ENCODE data around the gene SECISBP2.

SECISBP2 gene

DNA sequence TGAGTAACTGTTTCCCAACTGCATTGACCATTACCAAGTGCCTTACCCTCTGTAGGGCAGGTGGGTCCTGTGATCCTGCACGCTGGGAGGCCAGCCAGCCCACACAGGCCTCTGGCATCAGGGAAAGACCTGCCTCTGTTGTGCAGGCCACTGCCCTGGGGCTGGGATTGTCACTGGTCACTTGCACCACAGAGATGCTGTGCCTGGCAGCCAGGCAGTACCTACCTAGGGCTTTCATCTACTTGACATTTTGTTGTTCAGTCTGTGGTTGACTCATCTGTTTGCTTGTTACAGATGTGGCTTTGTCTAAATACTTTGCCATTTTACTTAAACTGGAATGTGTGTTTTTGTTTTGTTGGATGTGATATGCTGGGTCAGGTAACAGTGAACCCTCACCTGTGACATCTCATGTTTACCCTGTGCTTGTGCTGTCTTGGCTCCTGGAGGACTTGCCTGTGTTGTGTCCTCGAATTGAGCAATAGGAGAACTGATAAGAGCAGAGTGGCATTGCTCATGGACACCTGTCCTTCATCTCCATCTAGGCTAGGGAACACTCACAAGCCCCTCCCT lies 32.8 kb downstream of the SECISBP2 start:
- no peak for DNase-seq

DNA sequence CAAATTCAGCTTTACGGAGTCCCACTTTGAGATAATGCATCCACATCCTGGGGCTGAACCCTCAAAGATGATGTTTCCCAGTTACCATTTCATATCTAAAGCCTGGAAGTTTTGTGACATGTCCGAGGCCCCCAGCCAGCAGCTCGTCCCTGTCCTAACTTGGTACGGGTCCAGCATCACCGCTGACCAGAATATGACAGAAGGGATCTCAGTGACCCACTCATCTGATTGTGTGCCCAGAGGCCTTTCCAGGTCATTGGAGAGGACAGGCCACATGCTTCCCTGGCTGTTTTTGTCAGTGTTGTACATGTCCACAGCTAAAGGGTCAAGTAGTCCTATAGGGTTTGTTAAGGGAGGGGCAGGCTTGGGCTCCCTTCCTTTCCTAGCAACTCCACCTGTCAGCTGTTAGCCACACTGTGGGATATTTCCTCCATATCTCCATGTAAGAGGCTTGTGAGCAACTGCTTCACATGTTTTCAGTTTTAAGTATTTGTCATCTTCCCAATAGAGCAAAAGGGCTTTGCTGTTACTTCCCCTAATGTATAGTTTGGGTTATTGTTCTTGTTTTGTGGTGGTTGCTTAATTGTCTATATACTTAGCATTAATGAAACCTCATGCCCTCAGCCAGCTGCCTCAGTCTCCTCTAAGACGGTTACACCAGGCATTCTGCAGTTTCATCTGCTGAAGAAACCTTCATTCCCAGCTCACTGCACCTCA lies 33.4 kb downstream of the SECISBP2 start:
- DNase-seq, result no peak

DNA sequence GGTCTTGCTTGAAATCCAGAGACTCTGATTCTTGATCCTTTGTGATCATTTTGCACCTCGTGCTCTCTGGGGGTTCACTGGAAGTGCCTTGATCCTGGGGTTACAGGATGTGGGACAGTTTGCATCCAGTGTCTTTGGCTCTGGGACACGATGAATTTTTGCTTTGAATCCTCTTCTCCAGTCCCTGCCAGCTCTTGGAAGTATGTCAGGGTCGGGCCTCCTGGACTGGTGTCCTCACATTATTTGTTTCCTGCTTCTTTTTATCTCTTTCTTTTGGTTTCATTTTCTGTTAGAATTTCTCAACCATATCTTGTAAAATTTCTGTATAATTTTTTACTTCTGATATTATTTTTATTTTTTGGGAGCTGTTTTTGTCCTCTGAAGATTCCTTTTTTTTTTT lies 34.2 kb downstream of the SECISBP2 start:
- no peak for DNase-seq

DNA sequence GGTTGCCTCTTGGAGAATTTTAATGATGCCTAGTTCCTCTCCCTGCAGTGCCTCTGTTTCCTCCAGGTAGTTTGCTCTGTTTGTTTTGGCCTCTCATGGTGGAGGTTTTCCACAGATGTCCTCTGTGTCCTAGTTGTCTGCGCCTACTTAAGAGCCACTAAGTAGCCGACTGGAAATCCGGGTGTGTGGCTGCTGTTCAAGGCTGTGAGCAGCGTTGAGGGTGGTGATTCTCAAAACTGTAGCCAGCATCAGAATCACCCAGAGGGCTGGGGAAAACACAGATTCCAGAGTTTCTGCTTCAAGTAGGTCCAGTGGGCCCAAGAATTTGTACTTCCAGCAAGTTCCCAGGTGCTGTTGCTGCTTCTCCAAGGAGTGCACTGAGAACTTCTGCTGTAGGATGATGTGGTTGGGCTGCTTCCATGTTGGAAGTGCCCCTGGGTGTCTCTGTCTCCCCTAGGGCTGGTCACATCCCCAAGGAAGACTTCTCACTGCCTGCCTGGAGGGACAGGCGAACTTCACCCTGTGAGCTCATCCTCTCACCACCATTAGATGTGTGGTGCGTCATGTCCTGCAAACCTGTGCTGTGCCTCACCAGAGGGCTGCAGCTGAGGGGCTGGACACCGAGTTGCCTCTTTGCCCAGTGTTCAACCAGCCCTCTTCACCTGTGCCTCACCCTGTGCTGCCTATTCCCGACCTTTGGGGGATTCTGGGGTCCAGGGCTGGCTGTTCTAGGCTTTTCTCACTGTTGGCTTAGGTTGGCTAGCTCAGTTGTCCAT lies 34.8 kb downstream of the SECISBP2 start:
- DNase-seq, result no peak

DNA sequence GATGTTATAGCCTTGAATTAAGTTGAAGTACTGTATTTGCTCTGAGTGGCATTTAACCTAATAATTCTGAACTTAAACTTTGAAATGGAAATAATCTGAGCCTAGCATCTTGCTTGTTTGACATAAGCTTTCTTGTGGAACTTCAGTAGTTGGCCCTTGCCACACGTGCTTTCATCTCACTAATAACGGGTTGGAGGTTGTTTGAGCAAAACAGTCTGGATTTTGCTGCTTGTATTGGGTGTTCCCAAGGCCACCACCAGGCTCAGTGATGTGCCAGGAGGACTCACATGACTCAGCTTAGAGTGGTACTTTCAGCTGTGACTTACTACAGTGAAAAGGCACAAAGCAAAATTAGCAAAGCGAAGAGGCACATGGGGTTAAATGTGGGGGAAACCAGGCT lies 35.7 kb downstream of the SECISBP2 start:
- DNase-seq, result no peak

DNA sequence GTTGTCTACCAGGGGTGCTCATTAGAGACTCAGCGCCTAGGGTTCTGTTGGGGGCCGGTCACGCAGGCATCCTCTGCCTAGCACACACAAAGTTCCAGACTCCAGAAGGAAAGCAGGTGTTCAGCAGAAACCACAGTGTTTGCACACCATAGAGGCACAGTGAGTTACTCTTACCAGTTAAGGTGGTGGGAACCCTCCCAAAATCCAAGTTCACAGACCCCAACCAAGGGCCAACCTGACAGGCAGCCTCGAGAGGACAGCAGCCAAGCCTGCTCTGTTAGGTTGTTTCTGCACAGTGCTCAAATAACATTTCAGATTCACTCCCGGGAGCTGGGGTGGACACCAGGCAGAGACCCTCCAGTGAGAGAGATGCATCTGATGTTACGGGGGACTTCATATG lies 36.2 kb downstream of the SECISBP2 start:
- DNase-seq, result no peak

DNA sequence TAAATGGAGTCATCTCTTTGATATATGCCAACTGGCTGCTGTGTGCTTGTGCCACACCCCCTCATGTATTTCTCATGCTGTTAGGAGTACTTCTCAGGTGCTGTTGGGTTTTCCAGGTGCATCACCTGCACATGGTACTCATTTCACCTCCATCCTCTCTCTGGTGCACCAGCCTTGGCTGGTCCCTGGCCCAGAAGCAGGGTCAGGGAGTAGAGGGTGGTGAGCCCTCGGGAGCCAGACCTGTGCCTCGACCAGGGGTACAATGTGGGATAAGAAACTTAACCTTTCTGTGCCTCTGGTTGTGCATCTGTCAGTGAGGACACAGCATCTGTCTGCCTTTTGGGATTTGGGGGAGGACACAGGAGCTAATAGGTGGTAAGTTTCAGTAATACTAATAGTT lies 38.5 kb downstream of the SECISBP2 start:
- DNase-seq, result no peak

DNA sequence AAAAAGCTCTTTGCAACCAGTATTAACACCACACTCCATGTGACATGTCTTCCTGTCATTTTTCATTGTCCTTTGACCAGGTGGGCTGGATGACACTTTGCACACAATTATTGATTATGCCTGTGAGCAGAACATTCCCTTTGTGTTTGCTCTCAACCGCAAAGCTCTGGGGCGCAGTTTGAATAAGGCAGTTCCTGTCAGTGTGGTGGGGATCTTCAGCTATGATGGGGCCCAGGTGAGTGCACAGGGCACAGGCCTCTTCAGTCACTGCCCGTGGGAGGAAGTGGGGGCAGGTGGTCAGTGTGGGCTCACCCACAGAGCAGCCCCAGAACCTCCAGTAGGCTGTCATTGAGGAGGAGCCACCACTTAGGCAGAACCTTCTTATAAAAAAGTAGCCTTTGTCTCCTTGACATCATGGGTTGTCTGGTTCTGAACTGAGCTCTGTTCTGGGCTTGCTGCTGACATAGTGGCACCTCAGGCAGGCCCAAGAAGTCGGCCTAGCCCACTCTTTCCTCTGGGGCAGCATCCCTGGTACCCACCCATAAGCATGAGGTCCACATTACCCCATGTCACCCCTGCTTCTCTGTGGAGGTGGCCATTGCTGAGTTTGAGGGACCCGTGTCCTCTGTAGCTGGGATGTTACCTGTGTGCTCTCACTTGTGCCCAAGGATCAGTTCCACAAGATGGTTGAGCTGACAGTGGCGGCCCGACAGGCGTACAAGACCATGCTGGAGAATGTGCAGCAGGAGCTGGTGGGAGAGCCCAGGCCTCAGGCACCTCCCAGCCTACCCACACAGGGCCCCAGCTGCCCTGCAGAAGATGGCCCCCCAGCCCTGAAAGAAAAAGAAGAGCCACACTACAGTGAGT lies 39.3 kb downstream of the SECISBP2 start:
- DNase-seq, result no peak

DNA sequence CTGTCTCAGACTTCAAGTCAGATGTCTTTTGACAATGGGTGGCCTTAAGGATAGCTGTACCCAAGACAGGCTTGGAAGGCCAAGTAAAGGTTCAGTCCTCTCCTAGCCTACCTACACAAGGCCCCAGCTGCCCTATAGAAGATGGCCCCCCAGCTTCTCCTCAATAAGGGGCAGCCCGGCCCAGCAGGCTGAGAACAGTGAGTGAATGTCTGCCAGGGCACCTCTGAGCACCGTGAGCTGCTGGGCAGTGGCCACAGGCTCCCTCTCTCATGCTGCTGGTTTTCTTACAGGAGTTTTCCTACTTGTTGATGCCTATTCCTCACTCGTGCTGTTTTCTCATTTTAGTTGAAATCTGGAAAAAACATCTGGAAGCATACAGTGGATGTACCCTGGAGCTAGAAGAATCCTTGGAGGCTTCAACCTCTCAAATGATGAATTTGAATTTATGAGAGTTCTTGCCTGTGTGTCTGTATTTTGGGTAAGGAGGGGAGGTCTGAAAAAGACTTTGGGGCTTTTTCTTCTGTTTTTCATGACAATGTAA lies 40.1 kb downstream of the SECISBP2 start:
- no peak for DNase-seq

DNA sequence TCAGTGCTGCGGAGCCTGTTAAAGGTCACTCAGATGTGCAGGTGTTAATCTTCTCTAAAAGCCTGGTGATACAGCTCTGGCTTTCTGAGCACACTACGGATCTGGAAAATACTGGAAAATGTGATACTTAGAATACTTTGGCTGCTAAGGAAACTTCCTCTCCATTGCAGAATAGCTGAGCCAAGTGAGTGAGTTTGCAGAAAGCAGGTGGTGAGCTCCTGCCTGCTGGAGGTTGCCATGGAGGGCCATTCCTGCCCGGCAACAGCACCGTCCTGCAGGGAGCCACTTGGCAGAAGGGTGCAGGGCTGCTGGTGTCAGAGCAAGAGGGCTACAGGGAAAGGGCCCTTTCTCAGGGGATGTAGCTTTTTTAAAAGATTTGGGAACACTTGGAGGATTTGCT lies 40.7 kb downstream of the SECISBP2 start:
- no peak for DNase-seq

DNA sequence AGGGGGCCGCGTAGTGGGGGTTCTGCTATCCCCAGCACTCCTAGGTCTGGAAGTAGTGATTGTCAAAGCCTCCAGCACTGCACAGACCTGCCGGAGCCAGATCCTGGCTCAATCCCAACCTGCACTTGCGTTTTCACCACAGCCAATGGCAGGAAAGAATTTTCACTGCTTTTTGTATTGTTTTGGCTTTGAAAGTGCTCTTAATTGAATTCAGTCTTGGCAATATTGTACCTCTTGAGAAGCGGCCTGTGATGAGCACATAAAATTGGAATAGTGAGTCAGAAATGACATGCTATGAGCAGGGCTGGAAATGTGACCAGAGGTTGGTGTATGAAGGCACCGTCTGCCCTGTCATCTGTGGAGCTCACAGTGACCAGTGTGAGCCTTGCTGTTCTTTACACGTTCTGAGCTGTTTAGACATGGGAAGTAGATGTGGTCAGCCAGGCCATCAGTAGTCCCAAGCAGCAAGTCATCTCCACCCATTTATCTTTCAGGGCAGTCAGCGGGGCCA lies 41.5 kb downstream of the SECISBP2 start:
- no peak for DNase-seq

DNA sequence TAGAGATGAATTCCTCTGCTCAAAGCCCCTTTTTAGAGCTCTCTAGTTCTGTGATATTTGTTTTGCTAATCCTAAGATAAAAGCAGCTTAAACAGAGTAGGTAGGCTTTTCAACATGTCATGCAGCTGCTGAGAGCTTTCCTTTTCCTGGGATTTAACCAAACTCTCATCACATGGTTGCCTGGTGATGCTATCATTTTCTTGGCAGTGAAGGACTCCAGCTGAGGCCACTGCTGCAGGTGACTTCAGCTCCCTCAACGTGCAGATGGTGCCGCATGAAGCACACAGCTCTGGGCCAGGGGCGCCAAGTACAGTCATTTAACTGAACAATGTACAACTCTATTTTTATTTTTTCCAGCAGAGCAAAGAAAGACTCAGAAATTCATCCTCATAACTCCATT lies 42.2 kb downstream of the SECISBP2 start:
- DNase-seq, result no peak

DNA sequence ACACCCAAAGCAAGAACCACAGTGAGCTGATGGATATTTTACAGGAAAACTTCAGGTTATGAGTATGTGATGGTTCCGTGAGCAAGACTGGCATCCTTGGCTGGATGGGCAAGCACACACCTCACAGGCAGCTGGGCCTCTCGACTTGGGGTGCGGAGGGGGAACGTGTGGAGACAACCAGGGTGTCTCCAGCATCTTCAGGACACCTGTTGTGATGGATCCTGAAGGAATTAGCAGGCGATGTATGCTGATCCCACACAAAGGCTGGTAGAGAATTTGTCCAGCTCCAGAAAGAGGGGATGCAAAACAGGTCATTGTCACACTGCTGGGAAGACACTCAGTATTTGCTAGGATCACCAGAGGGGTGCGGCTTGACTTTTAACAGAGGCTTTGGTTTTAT lies 42.7 kb downstream of the SECISBP2 start:
- no peak for DNase-seq

DNA sequence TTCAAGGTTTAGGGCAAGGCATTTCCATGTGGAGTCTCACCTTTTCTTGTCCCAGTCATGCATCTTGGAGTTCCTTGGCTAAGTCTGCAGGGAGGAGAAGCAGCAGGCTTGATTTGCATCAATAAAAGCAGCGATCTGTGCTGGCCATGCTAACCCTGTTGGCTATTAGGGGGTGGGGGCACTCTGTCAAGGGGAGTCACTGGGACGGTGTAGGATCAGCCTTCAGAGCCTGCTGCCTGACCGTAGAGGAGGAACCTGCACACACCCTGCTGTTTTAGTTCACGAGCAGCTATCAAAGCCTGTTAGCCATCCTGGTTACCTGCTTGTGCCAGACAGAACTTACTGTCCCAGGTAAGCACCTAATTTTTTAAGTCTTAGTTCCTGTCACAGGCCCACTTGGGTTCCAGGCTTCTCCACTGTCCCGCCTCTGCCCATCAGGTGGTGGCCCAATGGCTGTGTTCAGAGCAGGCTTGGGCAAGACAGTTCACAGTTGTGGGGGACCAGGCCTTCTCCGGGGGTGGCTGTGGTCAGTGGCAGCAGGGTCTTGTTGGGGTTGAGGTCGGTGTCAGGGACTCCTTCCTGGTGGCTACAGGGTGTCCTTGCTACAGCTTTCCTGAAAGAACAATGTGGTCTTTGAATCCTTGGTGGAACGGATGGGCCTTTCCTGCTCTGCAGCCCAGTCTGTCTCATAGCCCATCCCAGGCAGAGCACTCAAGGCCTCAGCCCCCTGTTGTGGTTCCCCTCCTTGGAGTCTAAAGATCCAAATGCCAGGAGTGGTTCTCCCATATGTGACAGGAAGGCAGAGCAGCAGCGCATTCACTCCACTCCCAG lies 43.7 kb downstream of the SECISBP2 start:
- DNase-seq, result no peak

DNA sequence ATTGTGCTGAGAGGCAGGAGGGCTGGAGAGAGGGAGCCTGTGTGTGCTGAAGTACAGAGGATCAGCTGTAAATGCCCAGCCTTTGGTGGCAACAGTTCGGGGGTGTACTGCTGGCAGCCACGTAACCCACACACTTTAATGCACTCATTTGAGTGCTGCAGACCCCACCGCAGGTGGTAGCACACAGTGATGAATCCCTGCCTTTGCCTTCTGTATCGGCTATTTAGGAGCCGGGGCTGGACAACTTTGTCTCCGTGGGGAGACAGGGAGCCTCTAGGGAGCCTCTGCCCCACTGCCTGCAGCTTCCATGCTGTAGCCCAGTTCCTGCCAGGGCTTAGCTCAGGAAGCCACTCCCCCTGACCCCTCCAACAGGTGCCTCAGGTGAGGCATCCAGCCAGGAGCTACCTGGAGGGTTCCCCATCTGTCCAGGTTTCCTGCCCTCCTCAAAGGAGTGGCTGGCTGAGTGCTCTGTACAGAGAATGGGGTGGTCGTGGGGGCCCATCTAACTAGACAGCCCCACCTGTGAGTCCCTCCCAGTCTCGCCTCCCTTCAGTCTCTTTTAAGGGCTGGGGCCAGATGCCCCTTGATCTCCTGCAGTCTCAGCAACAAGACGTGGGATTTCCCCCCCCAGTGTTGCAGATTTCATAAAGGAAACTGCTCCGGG lies 44.5 kb downstream of the SECISBP2 start:
- no peak for DNase-seq

DNA sequence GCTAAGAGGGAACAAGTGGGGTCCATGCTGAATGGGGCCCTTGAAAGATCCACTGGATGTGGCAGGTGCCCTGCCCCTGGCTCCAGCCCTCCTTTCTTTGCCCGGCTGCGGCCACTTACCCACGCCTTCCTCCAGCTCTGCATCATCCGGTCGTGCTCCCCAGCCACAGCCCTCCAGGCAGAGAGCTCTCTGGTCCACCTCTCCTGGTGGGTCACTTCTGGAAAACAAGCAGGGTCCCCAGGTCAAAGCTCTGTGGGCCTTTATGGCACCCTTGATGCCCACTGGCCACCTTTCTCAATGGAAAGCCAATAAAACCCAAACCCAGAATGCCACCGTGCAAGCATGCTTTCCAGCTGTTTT lies 45.0 kb downstream of the SECISBP2 start:
- no peak for DNase-seq

DNA sequence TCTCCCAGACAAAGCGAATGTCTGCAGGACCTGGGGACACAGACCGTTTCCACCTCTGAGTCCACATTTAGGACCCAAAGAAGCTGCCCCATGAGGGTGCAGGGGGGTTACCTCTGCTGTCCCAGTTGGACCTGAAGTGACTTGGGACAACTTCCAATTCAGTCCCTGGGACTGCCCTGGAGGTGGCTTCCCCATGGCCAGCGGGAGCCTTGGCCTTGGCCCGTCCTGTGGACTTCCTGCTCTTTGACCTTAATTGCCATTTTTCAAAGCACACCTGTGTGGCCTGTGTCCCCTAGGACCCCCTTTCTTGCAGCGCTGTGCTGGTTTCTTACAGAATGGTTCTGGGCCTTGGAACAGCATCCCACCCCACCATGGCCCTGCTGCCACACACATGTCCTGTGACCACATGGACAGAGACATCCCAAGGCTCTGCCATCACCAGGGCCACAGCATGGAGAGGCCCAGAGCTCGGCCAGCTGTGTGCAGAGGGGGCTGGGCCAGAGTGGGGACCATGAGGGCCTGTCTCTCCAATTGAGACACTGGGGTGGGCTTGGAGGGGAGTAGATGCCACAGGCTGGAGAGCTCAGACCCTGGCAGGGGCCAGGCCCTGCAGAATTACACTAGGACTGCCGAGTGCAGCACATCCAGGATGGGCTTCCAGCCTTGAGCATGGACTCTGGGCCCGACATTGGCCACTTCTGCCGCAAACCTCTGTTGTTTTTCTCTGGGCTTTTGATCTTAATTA lies 45.8 kb downstream of the SECISBP2 start:
- no peak for DNase-seq

DNA sequence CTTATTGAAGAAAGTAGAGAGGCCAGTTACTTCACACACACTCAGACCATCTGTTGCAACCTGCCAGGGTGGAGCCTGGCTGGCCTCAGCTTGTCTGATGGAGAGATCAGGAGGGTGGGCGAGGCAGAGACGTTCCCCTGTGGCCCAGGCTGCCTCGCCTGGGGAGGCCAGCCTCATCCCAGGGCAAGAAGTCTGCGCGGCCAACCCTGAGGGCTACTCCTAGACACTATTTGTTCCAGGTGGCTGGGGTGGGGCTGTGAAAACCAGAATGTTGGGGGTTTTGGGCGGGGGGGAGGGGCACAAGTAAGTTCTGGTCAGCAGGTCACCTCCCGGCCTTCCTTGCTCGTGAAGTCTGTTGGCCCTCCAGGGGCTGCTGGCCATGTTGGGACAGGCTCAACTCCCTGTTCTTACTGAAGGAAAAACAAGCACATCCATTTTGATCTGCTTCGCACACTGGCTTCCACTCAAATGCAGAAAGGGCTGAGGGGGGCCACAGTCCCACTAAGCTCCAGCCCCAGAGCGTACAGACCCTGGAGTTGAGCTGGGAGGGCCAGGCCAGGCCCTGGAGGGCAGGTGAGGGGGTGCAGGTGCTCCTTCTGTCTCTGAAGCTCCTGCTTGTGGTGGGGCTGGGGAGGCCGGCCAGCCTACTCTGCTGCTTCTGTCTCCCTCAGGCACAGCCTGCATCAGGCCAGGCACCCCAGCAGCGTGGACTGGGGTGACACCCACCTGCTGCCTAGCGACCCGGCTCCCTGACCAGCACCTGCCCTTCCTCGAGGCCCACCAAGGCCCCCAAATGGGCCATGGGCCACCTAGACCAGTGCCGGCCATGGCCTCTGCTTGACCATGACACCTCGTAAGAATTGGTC lies 46.6 kb downstream of the SECISBP2 start:
- DNase-seq, result no peak

DNA sequence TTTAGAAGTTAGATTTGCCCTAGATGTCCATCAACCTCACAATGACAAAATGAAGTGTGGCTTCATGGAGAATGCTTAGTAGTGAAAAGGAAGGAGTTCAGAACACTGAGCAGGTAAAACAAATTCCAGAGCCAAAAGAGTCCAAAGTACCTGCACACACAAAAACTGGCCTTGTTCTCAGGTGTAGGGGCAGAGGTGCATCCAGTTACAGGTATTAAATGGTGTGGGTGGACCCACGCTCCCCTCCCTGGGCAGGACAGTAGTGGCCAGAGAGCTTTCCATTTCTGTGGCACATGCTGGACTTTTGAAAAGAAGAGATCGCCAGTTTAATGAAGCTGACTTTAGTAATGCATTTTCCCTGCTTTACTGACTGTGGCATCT lies 47.2 kb downstream of the SECISBP2 start:
- DNase-seq, result no peak

DNA sequence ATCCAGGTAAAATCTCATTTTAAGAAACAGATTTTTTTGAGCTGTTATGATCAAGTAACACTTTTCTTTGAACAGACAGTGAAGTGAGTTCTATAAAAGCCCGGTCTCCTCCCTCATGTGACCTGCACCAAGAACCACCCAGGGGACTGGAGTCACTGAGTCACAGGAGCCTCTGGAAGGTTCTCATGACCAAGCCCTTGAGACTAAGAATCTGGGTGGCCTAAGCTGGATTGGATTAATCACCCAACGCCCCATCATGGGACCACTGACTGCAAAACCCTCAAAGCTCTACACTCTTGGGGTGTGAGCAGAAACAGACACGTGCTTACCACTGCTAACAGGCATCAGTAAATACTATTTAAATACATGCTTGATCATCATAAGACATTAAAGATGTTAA lies 48.4 kb downstream of the SECISBP2 start:
- DNase-seq, result no peak

Data from EL (cell line).